Peyer's patch (tissue), 4 donors: Measurements from ENCODE around the gene SCN2B. TPM values are rescaled to one million over a fixed set of nuclear protein-coding genes. Genes with fewer than 3 reads are reported as not detected.

ENCODE experiments used
- DNase-seq, 3 donors: peaks; one replicate each; pipeline ENCODE4 v3.0.0-alpha.2; 2017 to 2019
- H3K27ac ChIP-seq, 4 donors: fragments of 200-600 bp; sonication (generic); one replicate each; pipeline ENCODE4 v1.5.1; 2016 to 2019
- H3K27me3 ChIP-seq, 2 donors: fragments of 200-600 bp; sonication (generic); one replicate each; pipeline ENCODE4 v1.5.1; 2019
- H3K36me3 ChIP-seq, 3 donors: fragments of 200-600 bp; sonication (generic); one replicate each; pipeline ENCODE4 v1.5.1; 2016 to 2019
- H3K4me1 ChIP-seq, 4 donors: fragments of 200-600 bp; sonication (generic); one replicate each; pipeline ENCODE4 v1.5.1; 2016 to 2019
- H3K4me3 ChIP-seq, 4 donors: fragments of 200-600 bp; sonication (generic); 1 replicate in 3 of 4; 2 replicates in 1 of 4; pipeline ENCODE4 v1.5.1; 2016 to 2019; ENCODE audit warnings: mild to moderate bottlenecking in 1 of 4
- H3K9me3 ChIP-seq, 4 donors: fragments of 200-600 bp; sonication (generic); one replicate each; pipeline ENCODE4 v1.5.1; 2016 to 2019; ENCODE audit warnings: mild to moderate bottlenecking in 1 of 4
- POLR2A ChIP-seq, 2 donors: fragments of 450-650 bp; IDR thresholded peaks; one replicate each; pipeline ENCODE4 v1.5.1; 2017; ENCODE audit warnings: antibody characterized with exemption in 2 of 2, mild to moderate bottlenecking in 2 of 2, moderate library complexity in 2 of 2
- total RNA-seq, 4 donors: library from RNA; depleted of rRNA; stranded (reverse); fragments of >200 nt; gene quantifications; one replicate each; pipeline ENCODE4 v1.1.0, GENCODE V29; 2016
- TF ChIP-seq, protein P1 (sequence below), 6 experiments: fragments of 450-650 bp in 4 of 6; fragments of 200-600 bp in 2 of 6; sonication (generic) in 1 of 6; IDR thresholded peaks; one replicate each; pipeline ENCODE4 v1.5.1; 2017 to 2019; ENCODE audit warnings: antibody characterized with exemption in 6 of 6, mild to moderate bottlenecking in 3 of 6, moderate library complexity in 1 of 6

Gene SCN2B
- total RNA-seq, 4 donors from 2014 or later: 0.13 to 0.38 TPM; not detected in 2

- Histone ChIP-seq H3K27me3 (no peaks in the 10 kb centered on the region), H3K9me3 (no peaks in the 10 kb centered on the region), H3K36me3 (no peaks in the 10 kb centered on the region), H3K4me1 (peaks cover 0 to 37% (median 0%) of the 10 kb centered on the region in 4 donors), H3K4me3 (no peak overlapping the region), H3K27ac (peak overlapping the region in 1 of 4 donors; percentile 47)
- no peak for DNase-seq
- TF ChIP-seq, protein P1, sequence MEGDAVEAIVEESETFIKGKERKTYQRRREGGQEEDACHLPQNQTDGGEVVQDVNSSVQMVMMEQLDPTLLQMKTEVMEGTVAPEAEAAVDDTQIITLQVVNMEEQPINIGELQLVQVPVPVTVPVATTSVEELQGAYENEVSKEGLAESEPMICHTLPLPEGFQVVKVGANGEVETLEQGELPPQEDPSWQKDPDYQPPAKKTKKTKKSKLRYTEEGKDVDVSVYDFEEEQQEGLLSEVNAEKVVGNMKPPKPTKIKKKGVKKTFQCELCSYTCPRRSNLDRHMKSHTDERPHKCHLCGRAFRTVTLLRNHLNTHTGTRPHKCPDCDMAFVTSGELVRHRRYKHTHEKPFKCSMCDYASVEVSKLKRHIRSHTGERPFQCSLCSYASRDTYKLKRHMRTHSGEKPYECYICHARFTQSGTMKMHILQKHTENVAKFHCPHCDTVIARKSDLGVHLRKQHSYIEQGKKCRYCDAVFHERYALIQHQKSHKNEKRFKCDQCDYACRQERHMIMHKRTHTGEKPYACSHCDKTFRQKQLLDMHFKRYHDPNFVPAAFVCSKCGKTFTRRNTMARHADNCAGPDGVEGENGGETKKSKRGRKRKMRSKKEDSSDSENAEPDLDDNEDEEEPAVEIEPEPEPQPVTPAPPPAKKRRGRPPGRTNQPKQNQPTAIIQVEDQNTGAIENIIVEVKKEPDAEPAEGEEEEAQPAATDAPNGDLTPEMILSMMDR (IDR thresholded peaks at IDR 0.05): no peak
- no peak for TF ChIP-seq POLR2A (IDR thresholded peaks at IDR 0.05)
These were observed 24.7 kb upstream of the SCN2B start for GRCh38 chr11:118200901-118201680.

DNA sequence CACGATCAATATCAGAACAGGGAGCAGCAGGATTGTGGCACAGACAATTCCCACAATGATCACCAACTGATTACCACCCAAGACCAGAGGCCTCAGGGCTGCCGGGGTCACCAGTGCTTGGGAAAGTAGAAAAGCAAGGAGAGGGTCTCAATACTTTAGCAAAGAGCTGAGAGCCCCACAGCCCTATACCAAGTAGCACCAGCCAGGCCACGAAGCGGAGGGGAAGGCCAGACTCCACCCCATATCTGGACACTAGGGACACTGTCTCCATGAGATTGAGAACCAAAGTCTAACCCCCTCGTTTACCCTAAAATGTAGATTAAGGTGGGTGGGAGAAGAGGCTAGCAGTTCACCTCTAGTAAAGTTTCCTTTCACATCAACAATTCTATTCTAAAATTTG, 24.1 kb upstream of the SCN2B start:
- no peak for TF ChIP-seq POLR2A (IDR thresholded peaks at IDR 0.05)
- TF ChIP-seq, protein P1 (IDR thresholded peaks at IDR 0.05): no peak
- H3K4me1 ChIP-seq: peaks cover 0 to 40% (median 0%) of the 10 kb centered on the region in 4 donors
- H3K27me3 ChIP-seq: no peaks in the 10 kb centered on the region
- no peaks in the 10 kb centered on the region for H3K9me3 ChIP-seq
- DNase-seq: no peak
- H3K4me3 ChIP-seq: no peak overlapping the region
- peak overlapping the region in 2 of 4 donors; percentile 9 to 47 for H3K27ac ChIP-seq
- no peaks in the 10 kb centered on the region for H3K36me3 ChIP-seq

DNA sequence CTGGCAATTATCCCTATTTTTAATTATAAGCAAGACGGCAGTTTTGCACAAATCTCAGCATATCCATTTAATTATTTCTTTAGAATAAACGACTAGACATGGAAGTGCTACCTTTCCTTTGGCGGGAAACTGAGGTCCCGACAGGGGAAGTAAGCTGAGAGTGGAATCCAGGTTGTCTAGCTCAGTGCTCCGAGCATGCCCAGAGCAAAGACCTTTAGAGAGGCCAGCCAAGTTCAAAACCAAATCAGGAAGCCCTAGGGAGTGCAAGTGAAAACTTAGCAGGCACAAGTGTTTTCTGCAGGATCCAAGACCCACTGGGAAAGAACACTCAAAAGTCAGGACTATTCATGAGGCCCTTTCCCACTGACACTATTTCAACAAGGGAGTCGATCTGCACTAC, 22.7 kb upstream of the SCN2B start:
- TF ChIP-seq, protein P1 (IDR thresholded peaks at IDR 0.05): no peak
- TF ChIP-seq POLR2A (IDR thresholded peaks at IDR 0.05): no peak
- no peaks in the 10 kb centered on the region for H3K36me3 ChIP-seq
- peaks cover 0 to 47% (median 0%) of the 10 kb centered on the region in 4 donors for H3K4me1 ChIP-seq
- no peak overlapping the region for H3K27ac ChIP-seq
- no peaks in the 10 kb centered on the region for H3K9me3 ChIP-seq
- H3K27me3 ChIP-seq: no peaks in the 10 kb centered on the region
- H3K4me3 ChIP-seq: no peak overlapping the region
- no peak for DNase-seq

- no peaks in the 10 kb centered on the region for H3K9me3 ChIP-seq
- peak overlapping the region in 1 of 4 donors; percentile 15 for H3K4me3 ChIP-seq
- no peak for TF ChIP-seq POLR2A (IDR thresholded peaks at IDR 0.05)
- TF ChIP-seq, protein P1 (IDR thresholded peaks at IDR 0.05): peak; percentile 72 to 88 (median 86)
- no peaks in the 10 kb centered on the region for H3K36me3 ChIP-seq
- H3K27me3 ChIP-seq: no peaks in the 10 kb centered on the region
- peak overlapping the region in 1 of 4 donors; percentile 4 for H3K27ac ChIP-seq
- peak; percentile 82 to 93 (median 86) for DNase-seq
- peaks cover 0 to 44% (median 0%) of the 10 kb centered on the region in 4 donors for H3K4me1 ChIP-seq
These were observed 21.9 kb upstream of the SCN2B start for GRCh38 chr11:118198370-118198769.

DNA sequence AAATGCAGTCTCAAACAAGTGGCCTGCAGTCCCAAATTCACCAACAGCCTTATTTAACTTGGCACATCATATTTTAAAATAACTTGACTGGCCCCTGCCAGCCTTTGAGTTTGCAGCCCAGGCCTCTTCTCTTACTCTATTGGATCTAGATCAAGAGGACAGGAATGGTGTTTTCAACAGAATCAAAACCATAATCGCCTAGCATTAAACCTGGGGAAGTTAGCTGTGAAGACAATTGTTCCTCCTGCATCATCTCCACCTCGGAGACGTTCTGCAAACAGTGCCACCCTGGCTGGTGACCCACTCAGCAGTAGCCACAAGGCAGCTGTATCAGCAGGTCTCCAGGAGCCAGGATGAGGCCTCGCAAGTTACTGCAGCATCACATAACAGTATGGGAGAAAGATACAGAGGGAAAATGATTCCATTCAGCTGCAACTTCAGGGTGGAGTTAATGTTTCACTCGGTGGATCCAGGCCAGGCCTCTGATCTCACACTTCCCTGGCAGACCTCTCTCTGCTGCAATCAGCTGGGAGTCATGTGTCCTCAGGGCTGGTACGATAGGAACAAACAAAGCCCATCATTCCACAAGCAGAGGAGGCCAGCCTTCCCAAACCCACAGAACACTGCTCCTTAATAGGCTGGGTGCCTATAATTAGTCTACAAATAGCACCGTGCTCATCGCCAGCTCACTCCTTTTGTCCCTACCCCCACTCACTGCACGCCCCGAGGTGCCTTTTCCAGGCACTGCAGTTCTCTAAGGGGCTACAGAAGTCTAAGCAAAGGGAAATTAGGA, 18.6 kb upstream of the SCN2B start:
- Histone ChIP-seq H3K27ac (peak overlapping the region in 2 of 4 donors; percentile 41 to 64), H3K4me1 (peaks cover 0 to 26% (median 0%) of the 10 kb centered on the region in 4 donors), H3K36me3 (no peaks in the 10 kb centered on the region), H3K4me3 (no peak overlapping the region), H3K9me3 (peaks cover 0 to 2% (median 0%) of the 10 kb centered on the region in 4 donors), H3K27me3 (no peaks in the 10 kb centered on the region)
- DNase-seq: peak in 2 of 3 donors; percentile 77 to 89
- TF ChIP-seq POLR2A (IDR thresholded peaks at IDR 0.05): no peak
- TF ChIP-seq, protein P1 (IDR thresholded peaks at IDR 0.05): no peak
